ENCODE data around the gene LMTK3. TPM values are rescaled to one million over a fixed set of nuclear protein-coding genes. Genes with fewer than 3 reads are reported as not detected.
A peak's percentile ranks its signal among the peaks of the same experiment; 100 is the strongest.

The LMTK3 gene
- total and polyA plus RNA-seq, 2 of the 13 experiments (the other 11 are each of a cell fraction or from before 2014, with no cell fraction given), result 0.18 to 0.29 TPM

DNA sequence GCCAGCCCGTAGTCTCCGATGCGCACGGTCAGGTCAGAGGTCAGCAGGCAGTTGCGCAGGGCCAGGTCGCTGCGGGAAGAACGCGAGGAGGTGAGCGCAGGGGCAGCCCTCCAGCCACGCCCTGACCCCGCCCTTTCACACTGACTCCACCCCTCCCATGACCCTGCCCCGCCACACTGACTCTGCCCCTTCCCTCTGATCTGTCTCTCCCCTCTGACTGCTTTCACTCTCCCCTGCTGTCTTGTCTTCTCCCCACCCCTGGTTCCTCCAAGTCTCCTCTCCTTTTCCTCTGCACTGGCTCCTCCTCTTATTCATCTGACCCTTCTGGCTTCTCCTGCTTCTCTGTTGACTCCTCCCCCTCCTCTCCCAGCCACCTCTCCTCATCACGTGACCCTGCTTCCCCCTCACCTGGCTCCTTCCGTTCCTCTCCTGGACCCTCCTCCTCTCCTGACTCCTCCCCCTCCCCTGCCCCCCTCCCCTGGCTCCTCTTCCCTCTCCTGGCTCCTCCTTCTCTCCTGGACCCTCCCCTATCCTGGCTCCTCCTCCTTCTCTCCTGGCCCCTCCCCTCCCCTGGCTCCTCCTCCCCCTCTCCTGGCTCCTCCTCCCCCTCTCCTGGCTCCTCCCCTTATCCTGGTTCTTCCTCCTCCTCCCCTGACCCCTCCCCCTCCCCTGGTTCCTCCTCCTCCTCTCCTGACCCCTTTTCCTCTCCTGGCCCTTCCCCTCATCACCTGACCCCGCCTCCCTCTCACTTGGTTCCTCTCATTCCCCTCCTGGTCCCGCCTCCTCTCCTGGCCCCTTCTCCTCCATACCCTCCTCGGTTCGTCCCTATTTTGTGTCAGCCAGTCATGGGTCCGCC, 9.9 kb downstream of the LMTK3 start (continued):
- TF ChIP-seq, protein P1, sequence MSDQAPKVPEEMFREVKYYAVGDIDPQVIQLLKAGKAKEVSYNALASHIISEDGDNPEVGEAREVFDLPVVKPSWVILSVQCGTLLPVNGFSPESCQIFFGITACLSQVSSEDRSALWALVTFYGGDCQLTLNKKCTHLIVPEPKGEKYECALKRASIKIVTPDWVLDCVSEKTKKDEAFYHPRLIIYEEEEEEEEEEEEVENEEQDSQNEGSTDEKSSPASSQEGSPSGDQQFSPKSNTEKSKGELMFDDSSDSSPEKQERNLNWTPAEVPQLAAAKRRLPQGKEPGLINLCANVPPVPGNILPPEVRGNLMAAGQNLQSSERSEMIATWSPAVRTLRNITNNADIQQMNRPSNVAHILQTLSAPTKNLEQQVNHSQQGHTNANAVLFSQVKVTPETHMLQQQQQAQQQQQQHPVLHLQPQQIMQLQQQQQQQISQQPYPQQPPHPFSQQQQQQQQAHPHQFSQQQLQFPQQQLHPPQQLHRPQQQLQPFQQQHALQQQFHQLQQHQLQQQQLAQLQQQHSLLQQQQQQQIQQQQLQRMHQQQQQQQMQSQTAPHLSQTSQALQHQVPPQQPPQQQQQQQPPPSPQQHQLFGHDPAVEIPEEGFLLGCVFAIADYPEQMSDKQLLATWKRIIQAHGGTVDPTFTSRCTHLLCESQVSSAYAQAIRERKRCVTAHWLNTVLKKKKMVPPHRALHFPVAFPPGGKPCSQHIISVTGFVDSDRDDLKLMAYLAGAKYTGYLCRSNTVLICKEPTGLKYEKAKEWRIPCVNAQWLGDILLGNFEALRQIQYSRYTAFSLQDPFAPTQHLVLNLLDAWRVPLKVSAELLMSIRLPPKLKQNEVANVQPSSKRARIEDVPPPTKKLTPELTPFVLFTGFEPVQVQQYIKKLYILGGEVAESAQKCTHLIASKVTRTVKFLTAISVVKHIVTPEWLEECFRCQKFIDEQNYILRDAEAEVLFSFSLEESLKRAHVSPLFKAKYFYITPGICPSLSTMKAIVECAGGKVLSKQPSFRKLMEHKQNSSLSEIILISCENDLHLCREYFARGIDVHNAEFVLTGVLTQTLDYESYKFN (CRISPR knock-in tag; conservative IDR thresholded peaks at IDR 0.05), result peak; percentile 34; the same call in 1 of the 2 replicates
- TF ChIP-seq KDM4B (CRISPR knock-in tag; IDR thresholded peaks at IDR 0.05) (no peak), NR2F6 (IDR thresholded peaks at IDR 0.05) (peak; percentile 82), NR2F6 (CRISPR knock-in tag; IDR thresholded peaks at IDR 0.05) (peak; percentile 92; the same call in 1 of the 2 replicates), SP4 (CRISPR knock-in tag; IDR thresholded peaks at IDR 0.05) (peak; percentile 71; the same call in 1 of the 2 replicates), MEF2D (CRISPR knock-in tag; IDR thresholded peaks at IDR 0.05) (0 out of 2 replicates have a peak, but pooled peaks have one; percentile 61)

DNA sequence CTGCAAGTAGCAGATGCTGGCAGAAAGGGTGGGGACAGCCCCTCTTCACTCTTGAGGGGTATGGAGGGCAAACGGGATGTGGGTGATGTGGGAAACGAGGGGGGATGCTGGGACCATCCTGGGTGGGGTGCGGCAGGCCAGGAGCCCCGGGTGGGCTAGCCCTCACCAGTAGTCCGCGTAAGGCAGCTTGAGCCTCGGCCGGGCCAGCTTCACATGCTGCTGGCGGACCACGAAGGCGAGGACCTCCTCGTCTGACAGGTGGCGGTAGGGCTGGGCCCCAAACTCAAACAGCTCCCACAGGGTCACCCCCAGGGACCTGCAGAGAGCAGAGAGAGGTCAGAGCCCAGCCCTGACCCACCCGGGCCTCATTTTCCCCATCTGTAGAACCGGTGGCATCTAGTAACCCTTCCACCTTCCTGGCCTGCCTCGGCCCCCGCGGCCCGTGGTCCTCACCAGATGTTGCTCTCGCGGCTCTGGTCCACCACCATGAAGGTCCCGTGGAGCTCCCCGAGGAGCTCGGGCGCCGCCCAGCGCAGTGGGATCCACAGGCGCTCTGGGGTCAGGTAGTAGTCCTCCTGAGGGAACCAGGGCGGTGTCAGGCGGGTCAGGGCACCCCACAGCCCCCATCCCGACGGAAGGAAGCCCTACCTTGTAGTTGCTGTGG, 10.7 kb downstream of the LMTK3 start:
- in situ Hi-C loops (cut with HindIII; ENCODE audit: extremely low pct_ligation_motif_present, low pct_unique_long_range_greater_than_20kb), result loop anchor here (5.0 kb wide), 1 partner anchor 86 kb away; no protein-coding TSS in a partner anchor
- H4K20me1 ChIP-seq (ENCODE audit: insufficient read depth, low read length), result no peaks in the 10 kb centered on the region
- peaks cover 52% of the 10 kb centered on the region for H3K4me1 ChIP-seq (ENCODE audit: insufficient read depth, low read length)
- FAIRE-seq (no peak), DNase-seq (ENCODE audit: low spot score) (no peak), ATAC-seq (no peak)
- no peaks in the 10 kb centered on the region for H3K79me2 ChIP-seq (ENCODE audit: insufficient read depth, low read length)
- CTCF ChIA-PET (ENCODE audit: low intra/inter-chr PET ratio, low total read pairs), result no interaction called here
- peak overlapping the region; percentile 58 to 85 (median 60) for H3K4me3 ChIP-seq (replicated peaks in 1 of 3; ENCODE audit: insufficient read depth in 1 of 3, low read depth in 2 of 3, low read length in 3 of 3)
- no peak overlapping the region for H2AFZ ChIP-seq (ENCODE audit: low read length)
- no peak overlapping the region for H3K27ac ChIP-seq (ENCODE audit: extremely low read length, insufficient read depth, low read length)
- POLR2A ChIA-PET, result interaction anchor here (1.1 kb wide), 1 partner anchor 83 kb away, joined by 3 read pairs; no protein-coding TSS in a partner anchor
- peak overlapping the region; percentile 56 for H3K9ac ChIP-seq (ENCODE audit: insufficient read depth, low read depth, low read length)
- H3K27me3 ChIP-seq (ENCODE audit: control insufficient read depth in 1 of 2, insufficient read depth in 2 of 2, low read length in 2 of 2), result peaks cover 0 to 9% of the 10 kb centered on the region in 2 experiments; a peak in 1 of 5 replicates
- intact Hi-C loops (cut with micrococcal nuclease; ENCODE audit: unreplicated experiment), result no loop called here
- H3K36me3 ChIP-seq (replicated peaks in 1 of 2; ENCODE audit: control insufficient read depth in 1 of 2, insufficient read depth in 2 of 2, low read length in 2 of 2), result no peaks in the 10 kb centered on the region
- H3K4me2 ChIP-seq (ENCODE audit: low read depth, low read length), result peak overlapping the region; percentile 97
- no peaks in the 10 kb centered on the region for H3K9me3 ChIP-seq (ENCODE audit: low read length)
- BruUV-seq (replicated peaks), result no TSS peak
- 6% methylated on average over 6 of the region's 32 CpGs for WGBS (ENCODE audit: low lambda C conversion rate)
- TF ChIP-seq ZNF598 (CRISPR knock-in tag; IDR thresholded peaks at IDR 0.05; ENCODE audit: borderline replicate concordance), result 0 out of 2 replicates have a peak, but pooled peaks have one; percentile 45
- TF ChIP-seq ZNF841 (CRISPR knock-in tag; IDR thresholded peaks at IDR 0.05; ENCODE audit: borderline replicate concordance), result no peak
- TF ChIP-seq, protein P2, sequence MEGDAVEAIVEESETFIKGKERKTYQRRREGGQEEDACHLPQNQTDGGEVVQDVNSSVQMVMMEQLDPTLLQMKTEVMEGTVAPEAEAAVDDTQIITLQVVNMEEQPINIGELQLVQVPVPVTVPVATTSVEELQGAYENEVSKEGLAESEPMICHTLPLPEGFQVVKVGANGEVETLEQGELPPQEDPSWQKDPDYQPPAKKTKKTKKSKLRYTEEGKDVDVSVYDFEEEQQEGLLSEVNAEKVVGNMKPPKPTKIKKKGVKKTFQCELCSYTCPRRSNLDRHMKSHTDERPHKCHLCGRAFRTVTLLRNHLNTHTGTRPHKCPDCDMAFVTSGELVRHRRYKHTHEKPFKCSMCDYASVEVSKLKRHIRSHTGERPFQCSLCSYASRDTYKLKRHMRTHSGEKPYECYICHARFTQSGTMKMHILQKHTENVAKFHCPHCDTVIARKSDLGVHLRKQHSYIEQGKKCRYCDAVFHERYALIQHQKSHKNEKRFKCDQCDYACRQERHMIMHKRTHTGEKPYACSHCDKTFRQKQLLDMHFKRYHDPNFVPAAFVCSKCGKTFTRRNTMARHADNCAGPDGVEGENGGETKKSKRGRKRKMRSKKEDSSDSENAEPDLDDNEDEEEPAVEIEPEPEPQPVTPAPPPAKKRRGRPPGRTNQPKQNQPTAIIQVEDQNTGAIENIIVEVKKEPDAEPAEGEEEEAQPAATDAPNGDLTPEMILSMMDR (CRISPR knock-in tag; IDR thresholded peaks at IDR 0.05), result peak; percentile 18; the same call in 1 of the 2 replicates
- TF ChIP-seq GMEB1 (CRISPR knock-in tag; IDR thresholded peaks at IDR 0.05; ENCODE audit: borderline replicate concordance), result peak; percentile 50; the same call in 1 of the 2 replicates
- TF ChIP-seq TCF12 (IDR thresholded peaks at IDR 0.05), result no peak
- 0 out of 2 replicates have a peak, but pooled peaks have one; percentile 34 for TF ChIP-seq TCF12 (CRISPR knock-in tag; IDR thresholded peaks at IDR 0.05)
- TF ChIP-seq IKZF4 (CRISPR knock-in tag; IDR thresholded peaks at IDR 0.05; ENCODE audit: borderline replicate concordance, low read depth, not compliant biosample characterization), result peak; percentile 70

All from HepG2 (cell line).